Osteoblast (primary cell): Measurements from ENCODE around the gene DPYSL4. TPM values are rescaled to one million over a fixed set of nuclear protein-coding genes. Genes with fewer than 3 reads are reported as not detected.

ENCODE experiments used
- DNase-seq: peaks from one replicate; pipeline ENCODE4 v3.0.0; 2011; ENCODE audit warnings: low spot score, mixed read lengths; ENCODE audit not compliant: insufficient read length; ENCODE audit errors: missing footprints
- H2AFZ ChIP-seq: 2 replicates; pipeline ENCODE4 v1.6.0; 2011; ENCODE audit warnings: mild to moderate bottlenecking, low read length
- H3K27ac ChIP-seq: 2 replicates; pipeline ENCODE4 v1.5.1; 2011; ENCODE audit warnings: mild to moderate bottlenecking, low read depth, low read length, moderate library complexity
- H3K27me3 ChIP-seq: 2 replicates; pipeline ENCODE4 v1.6.0; 2012; ENCODE audit warnings: mild to moderate bottlenecking, control low read depth, inconsistent platforms, low read length, moderate library complexity; ENCODE audit not compliant: insufficient read depth
- H3K36me3 ChIP-seq: 2 replicates; pipeline ENCODE4 v1.5.1; 2011; ENCODE audit warnings: mild to moderate bottlenecking, low read length, control low read depth, moderate library complexity; ENCODE audit not compliant: insufficient read depth
- H3K4me1 ChIP-seq: 2 replicates; pipeline ENCODE4 v1.5.1; 2011; ENCODE audit warnings: mild to moderate bottlenecking, low read length, control low read depth, moderate library complexity; ENCODE audit not compliant: insufficient read depth
- H3K4me2 ChIP-seq: 2 replicates; pipeline ENCODE4 v1.6.0; 2011; ENCODE audit warnings: mild to moderate bottlenecking, low read length; ENCODE audit not compliant: insufficient read depth
- H3K4me3 ChIP-seq: fragments of 200-600 bp; sonication (generic); 3 replicates; pipeline ENCODE4 v1.5.1; 2012; ENCODE audit warnings: mild to moderate bottlenecking, low read length, inconsistent platforms; ENCODE audit not compliant: insufficient read depth
- H3K79me2 ChIP-seq: 2 replicates; pipeline ENCODE4 v1.6.0; 2012; ENCODE audit warnings: mild to moderate bottlenecking, low read length, control low read depth, inconsistent platforms; ENCODE audit not compliant: insufficient read depth
- H3K9me3 ChIP-seq: 2 replicates; pipeline ENCODE4 v1.5.1; 2011; ENCODE audit warnings: low read depth, low read length, control low read depth
- H4K20me1 ChIP-seq: 2 replicates; pipeline ENCODE4 v1.6.0; 2012; ENCODE audit warnings: mild to moderate bottlenecking, low read length, control low read depth; ENCODE audit not compliant: insufficient read depth
- CTCF ChIP-seq: IDR thresholded peaks from 2 replicates; pipeline ENCODE4 v1.5.1; 2011; ENCODE audit warnings: mild to moderate bottlenecking, low read depth, low read length, moderate library complexity; ENCODE audit errors: extremely low read depth
- total RNA-seq: library from RNA; depleted of rRNA; stranded (reverse); fragments of >200 nt; gene quantifications from 2 replicates; pipeline ENCODE4 v1.2.3, GENCODE V29; 2012

Gene DPYSL4
- total RNA-seq, 1 donor: 0.72 TPM

GRCh38 chr10:132141076-132141475, 45.7 kb upstream of the DPYSL4 start:
- Histone ChIP-seq H3K27ac (no peak overlapping the region), H3K4me3 (no peak overlapping the region), H3K4me2 (no peak overlapping the region)

GRCh38 chr10:132141526-132142395, 45.0 kb upstream of the DPYSL4 start:
- H3K9me3 ChIP-seq: no peaks in the 10 kb centered on the region
- no peaks in the 10 kb centered on the region for H3K79me2 ChIP-seq
- DNase-seq: no peak
- H3K36me3 ChIP-seq: no peaks in the 10 kb centered on the region
- H3K4me1 ChIP-seq: no peaks in the 10 kb centered on the region
- H2AFZ ChIP-seq: no peak overlapping the region
- H3K4me3 ChIP-seq: no peak overlapping the region
- no peaks in the 10 kb centered on the region for H4K20me1 ChIP-seq
- no peak for TF ChIP-seq CTCF
- H3K27me3 ChIP-seq: no peaks in the 10 kb centered on the region
- no peak overlapping the region for H3K27ac ChIP-seq
- H3K4me2 ChIP-seq: no peak overlapping the region

More at GRCh38 chr10:132141076-132141475, 45.7 kb upstream of the DPYSL4 start:
- H3K9me3 ChIP-seq: no peaks in the 10 kb centered on the region
- H3K36me3 ChIP-seq: no peaks in the 10 kb centered on the region
- H4K20me1 ChIP-seq: no peaks in the 10 kb centered on the region
- H2AFZ ChIP-seq: no peak overlapping the region
- no peaks in the 10 kb centered on the region for H3K79me2 ChIP-seq
- no peak for DNase-seq
- H3K27me3 ChIP-seq: no peaks in the 10 kb centered on the region
- H3K4me1 ChIP-seq: no peaks in the 10 kb centered on the region
- no peak for TF ChIP-seq CTCF

DNA sequence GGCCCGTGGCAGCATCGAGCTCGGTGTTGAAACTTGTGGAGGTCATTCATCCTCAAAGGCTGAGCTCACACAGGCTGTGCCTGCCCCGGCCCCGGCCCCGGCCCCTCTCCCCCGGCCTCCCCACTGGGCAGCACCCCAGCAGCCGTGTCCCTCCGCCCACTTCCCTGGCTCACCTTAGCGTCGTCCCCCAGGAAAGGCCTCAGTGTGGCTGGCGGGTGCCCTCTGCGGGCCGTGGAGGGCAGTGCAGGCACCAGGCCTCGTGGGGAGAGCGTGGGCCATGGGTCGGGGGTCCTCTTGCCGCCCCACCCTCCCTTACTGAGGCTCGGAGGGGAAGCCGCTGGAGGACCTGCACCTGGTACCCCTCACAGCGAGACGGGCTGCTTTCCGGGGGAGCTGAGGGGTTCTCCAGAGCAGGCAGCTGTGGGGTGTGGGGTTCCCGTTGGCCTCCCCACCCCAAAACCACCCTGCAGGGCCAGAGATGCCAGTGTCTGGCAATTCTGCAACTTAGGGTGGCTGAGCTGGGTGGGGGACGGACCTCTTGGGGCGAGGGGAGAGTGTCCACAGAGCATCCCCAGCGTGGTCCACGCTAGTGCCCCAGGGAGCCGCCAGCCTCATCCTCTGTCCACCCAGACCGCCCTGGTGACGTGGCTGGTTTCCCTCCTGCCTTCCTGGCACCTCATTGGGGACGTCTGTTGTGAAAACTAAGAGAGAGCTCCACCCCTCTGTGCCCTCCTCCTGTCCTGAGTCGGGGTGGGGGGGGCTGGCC, 44.2 kb upstream of the DPYSL4 start:
- Histone ChIP-seq H3K9me3 (no peaks in the 10 kb centered on the region), H3K79me2 (no peaks in the 10 kb centered on the region), H2AFZ (no peak overlapping the region), H3K27me3 (no peaks in the 10 kb centered on the region), H3K27ac (no peak overlapping the region), H4K20me1 (no peaks in the 10 kb centered on the region), H3K4me2 (no peak overlapping the region), H3K4me1 (no peaks in the 10 kb centered on the region), H3K36me3 (no peaks in the 10 kb centered on the region), H3K4me3 (no peak overlapping the region)
- peak; percentile 56 for TF ChIP-seq CTCF
- peak; percentile 98 for DNase-seq

GRCh38 chr10:132143162-132143561, 43.6 kb upstream of the DPYSL4 start:
- Histone ChIP-seq H4K20me1 (no peaks in the 10 kb centered on the region), H3K27ac (no peak overlapping the region), H3K4me2 (no peak overlapping the region), H3K36me3 (no peaks in the 10 kb centered on the region), H3K4me3 (no peak overlapping the region), H3K27me3 (no peaks in the 10 kb centered on the region), H3K79me2 (no peaks in the 10 kb centered on the region), H3K9me3 (no peaks in the 10 kb centered on the region), H3K4me1 (no peaks in the 10 kb centered on the region), H2AFZ (no peak overlapping the region)
- no peak for DNase-seq
- TF ChIP-seq CTCF: no peak
